K562 (cell line): ENCODE results near the gene TREX2. TPM values are rescaled to one million over a fixed set of nuclear protein-coding genes. Genes with fewer than 3 reads are reported as not detected.

Source experiments
- ATAC-seq: fragments of 200-7000 bp; cut with Tn5 transposase; 3 replicates; pipeline ENCODE4 v1.9.1; 2020; ENCODE audit warnings: moderate library complexity
- BruUV-seq: library from RNA; stranded (reverse); fragments of 400-500 nt; replicated peaks from 2 replicates; lab custom pipeline; 2021; lab: Mats Ljungman, UMichigan
- CTCF ChIA-PET: fragments of 300-600 bp; formaldehyde crosslinking; extraction: SDS; loops from one replicate; lab custom pipeline; 2021; ENCODE audit warnings: low intra/inter-chr PET ratio; lab: Yijun Ruan, JAX
- POLR2A ChIA-PET: fragments of 300-600, 350-650 bp; sonication (Branson Sonifier 250); formaldehyde crosslinking; extraction: SDS; loops from one replicate; lab custom pipeline; 2021; ENCODE audit warnings: antibody characterized with exemption, inconsistent platforms; lab: Yijun Ruan, JAX
- DNase-seq, 4 experiments: peaks; one replicate each; pipeline versions ENCODE4 v3.0.0 to v3.0.0-alpha.2; 2011 to 2018; ENCODE audit warnings: low spot score in 3 of 4, mixed read lengths in 3 of 4; ENCODE audit errors: extremely low read depth in 1 of 4
- FAIRE-seq: peaks from 2 replicates; lab custom pipeline; 2011; peaks lifted over from hg19 to GRCh38; lab: Jason Lieb, UNC
- H2AFZ ChIP-seq: 2 replicates; pipeline ENCODE4 v1.6.0; 2011; ENCODE audit warnings: low read depth, low read length, control low read depth, inconsistent platforms
- H3K27ac ChIP-seq: fragments of 200-600 bp; 3 replicates; pipeline ENCODE4 v1.8.0; 2011; ENCODE audit warnings: low read depth, mild to moderate bottlenecking, control low read depth, inconsistent platforms, low read length, moderate library complexity, mixed read lengths; ENCODE audit errors: extremely low read depth
- H3K27me3 ChIP-seq, 2 experiments: fragments of 300-600 bp in 1 of 2; 2 replicates in 1 of 2; 3 replicates in 1 of 2; pipeline versions ENCODE4 v1.6.0 to v1.8.0; 2011; ENCODE audit warnings: inconsistent platforms in 2 of 2, low read length in 2 of 2, mild to moderate bottlenecking in 1 of 2, mixed read lengths in 1 of 2, moderate library complexity in 1 of 2; ENCODE audit not compliant: control insufficient read depth in 2 of 2, insufficient read depth in 2 of 2
- H3K36me3 ChIP-seq: fragments of 300-600 bp; 3 replicates; pipeline ENCODE4 v1.8.0; 2011; ENCODE audit warnings: mild to moderate bottlenecking, low read length, inconsistent platforms; ENCODE audit not compliant: control insufficient read depth, insufficient read depth
- H3K4me1 ChIP-seq, 2 experiments: fragments of 200-600 bp in 1 of 2; replicated peaks in 1 of 2; 2 replicates in 1 of 2; 3 replicates in 1 of 2; pipeline versions ENCODE4 v1.5.1 to v1.8.0; 2011; ENCODE audit warnings: inconsistent platforms in 2 of 2, low read length in 2 of 2, mild to moderate bottlenecking in 1 of 2, mixed read lengths in 1 of 2, moderate library complexity in 1 of 2; ENCODE audit not compliant: control insufficient read depth in 2 of 2, insufficient read depth in 2 of 2
- H3K4me2 ChIP-seq: 2 replicates; pipeline ENCODE4 v1.6.1; 2011; ENCODE audit warnings: low read length, control low read depth, inconsistent platforms, mixed read lengths; ENCODE audit not compliant: insufficient read depth
- H3K4me3 ChIP-seq: fragments of 200-600 bp; sonication (generic), shearing (Covaris generic); 2 replicates; pipeline ENCODE4 v1.5.1; 2016; ENCODE audit warnings: control low read depth, inconsistent platforms
- H3K79me2 ChIP-seq: fragments of 200-600 bp; 3 replicates; pipeline ENCODE4 v1.8.0; 2011; ENCODE audit warnings: low read length, inconsistent platforms; ENCODE audit not compliant: control insufficient read depth, insufficient read depth
- H3K9ac ChIP-seq, 2 experiments: 2 replicates each; pipeline versions ENCODE4 v1.6.0 to v1.6.1; 2011; ENCODE audit warnings: low read depth in 2 of 2, low read length in 2 of 2, control low read depth in 1 of 2, inconsistent platforms in 1 of 2, mild to moderate bottlenecking in 1 of 2, mixed read lengths in 1 of 2; ENCODE audit not compliant: insufficient read depth in 1 of 2
- H3K9me1 ChIP-seq: one replicate; pipeline ENCODE4 v1.6.0; 2011; ENCODE audit warnings: inconsistent platforms, mild to moderate bottlenecking, low read length, moderate library complexity; ENCODE audit not compliant: control insufficient read depth, insufficient read depth
- H3K9me3 ChIP-seq: replicated peaks from 2 replicates; pipeline ENCODE4 v1.5.1; 2011; ENCODE audit warnings: low read depth, low read length, inconsistent platforms; ENCODE audit not compliant: control insufficient read depth, insufficient read depth
- H4K20me1 ChIP-seq: replicated peaks from 2 replicates; pipeline ENCODE4 v1.6.1; 2011; ENCODE audit warnings: low read length, inconsistent platforms, mixed read lengths; ENCODE audit not compliant: control insufficient read depth, insufficient read depth
- BACH1 ChIP-seq: fragments of 200-800 bp; sonication (Bioruptor generic); IDR thresholded peaks from 2 replicates; pipeline ENCODE4 v1.6.1; 2016; ENCODE audit warnings: missing genetic modification characterization, missing compliant biosample characterization
- CCAR2 ChIP-seq: fragments of 200-400 bp; formaldehyde crosslinking; IDR thresholded peaks from 2 replicates; pipeline ENCODE4 v1.6.1; 2017; ENCODE audit warnings: mild to moderate bottlenecking, low read depth, low read length
- COPS2 ChIP-seq: fragments of 450-650 bp; conservative IDR thresholded peaks from 2 replicates; pipeline ENCODE4 v1.6.1; 2016; ENCODE audit warnings: mild to moderate bottlenecking, moderate library complexity
- CSDE1 ChIP-seq, 2 experiments: fragments of 450-650 bp; IDR thresholded peaks; 2 replicates each; pipeline ENCODE4 v1.6.1; 2016; ENCODE audit warnings: mild to moderate bottlenecking in 1 of 2
- GTF2E2 ChIP-seq: fragments of 200-800 bp; sonication (Bioruptor generic); IDR thresholded peaks from 2 replicates; pipeline ENCODE4 v1.6.1; 2016; ENCODE audit warnings: missing genetic modification characterization, missing compliant biosample characterization
- MECOM ChIP-seq: fragments of 250-450 bp; sonication (Bioruptor Pico); IDR thresholded peaks from 2 replicates; pipeline ENCODE4 v1.8.0; 2022; ENCODE audit warnings: inconsistent platforms
- MED1 ChIP-seq: sonication (generic); formaldehyde crosslinking; IDR thresholded peaks from 2 replicates; pipeline ENCODE4 v1.8.1; 2023; ENCODE audit warnings: missing genetic modification reagents, borderline replicate concordance
- NUFIP1 ChIP-seq: fragments of 450-650 bp; IDR thresholded peaks from 2 replicates; pipeline ENCODE4 v1.6.1; 2018; ENCODE audit not compliant: partially characterized antibody
- TCF3 ChIP-seq: sonication (generic); formaldehyde crosslinking; IDR thresholded peaks from 2 replicates; pipeline ENCODE4 v1.4.0; 2020; ENCODE audit warnings: mild to moderate bottlenecking, missing genetic modification reagents
- TGIF2 ChIP-seq: sonication (generic); formaldehyde crosslinking; IDR thresholded peaks from 2 replicates; pipeline ENCODE4 v1.8.1; 2022; ENCODE audit warnings: mild to moderate bottlenecking, missing genetic modification reagents, moderate library complexity
- ZBED1 ChIP-seq: IDR thresholded peaks from 2 replicates; pipeline ENCODE4 v1.6.1; 2014
- ZKSCAN1 ChIP-seq: fragments of 150-350 bp; IDR thresholded peaks from 2 replicates; pipeline ENCODE4 v1.6.1; 2016; ENCODE audit warnings: low read depth, low read length
- ZNF431 ChIP-seq: sonication (generic); formaldehyde crosslinking; IDR thresholded peaks from 2 replicates; pipeline ENCODE4 v1.8.0; 2022; ENCODE audit warnings: mild to moderate bottlenecking, missing genetic modification reagents
- WGBS: fragments of 100-300 bp; shearing (Covaris generic); methylation state at CpG from one replicate; pipeline ENCODE4 v1.1.6; 2016; ENCODE audit warnings: low coverage, mixed read lengths; ENCODE audit not compliant: insufficient coverage; ENCODE audit errors: missing lambda C conversion rate; 5-methylcytosine and 5-hydroxymethylcytosine counted together
- in situ Hi-C: fragments of 300-500 bp; cut with MboI; formaldehyde crosslinking; loops from 4 replicates; pipeline ENCODE4 v1.15.0; 2018; ENCODE audit warnings: inconsistent platforms, mixed read lengths
- intact Hi-C: fragments of 100-400 bp; cut with micrococcal nuclease; formaldehyde crosslinking; loops from 2 replicates; pipeline ENCODE4 v1.14.2; 2022
- polyA plus RNA-seq, 8 experiments: library from polyadenylated mRNA; depleted of rRNA in 4 of 8; stranded (reverse) in 5 of 8; unstranded in 3 of 8; fragments of >200 nt; fragmentation: Nextera tagmentation in 2 of 8; fragmentation: Illumina TruSeq in 1 of 8; extraction: Ambion mirVana in 2 of 8; extraction: Trizol in 1 of 8; gene quantifications; 2 replicates each; pipeline versions ENCODE4 v1.2.1 to v1.2.3, GENCODE V29; 2011 to 2014; ENCODE audit warnings: inconsistent platforms in 1 of 8, missing spikeins in 1 of 8
- total RNA-seq, 7 experiments: library from RNA; depleted of rRNA in 6 of 7; stranded (reverse); fragments of >200 nt in 6 of 7; fragmentation: Illumina TruSeq in 2 of 7; extraction: Trizol in 2 of 7; gene quantifications; 2 replicates each; pipeline versions ENCODE4 v1.2.1 to v1.2.3, GENCODE V29; 2011 to 2021; ENCODE audit warnings: low replicate concordance in 1 of 7

TREX2 gene
- total and polyA plus RNA-seq, 9 of the 15 experiments (the other 6 are each of a cell fraction or from before 2014, with no cell fraction given): 0.07 to 1.5 (median 0.33) TPM; not detected in 2

DNA sequence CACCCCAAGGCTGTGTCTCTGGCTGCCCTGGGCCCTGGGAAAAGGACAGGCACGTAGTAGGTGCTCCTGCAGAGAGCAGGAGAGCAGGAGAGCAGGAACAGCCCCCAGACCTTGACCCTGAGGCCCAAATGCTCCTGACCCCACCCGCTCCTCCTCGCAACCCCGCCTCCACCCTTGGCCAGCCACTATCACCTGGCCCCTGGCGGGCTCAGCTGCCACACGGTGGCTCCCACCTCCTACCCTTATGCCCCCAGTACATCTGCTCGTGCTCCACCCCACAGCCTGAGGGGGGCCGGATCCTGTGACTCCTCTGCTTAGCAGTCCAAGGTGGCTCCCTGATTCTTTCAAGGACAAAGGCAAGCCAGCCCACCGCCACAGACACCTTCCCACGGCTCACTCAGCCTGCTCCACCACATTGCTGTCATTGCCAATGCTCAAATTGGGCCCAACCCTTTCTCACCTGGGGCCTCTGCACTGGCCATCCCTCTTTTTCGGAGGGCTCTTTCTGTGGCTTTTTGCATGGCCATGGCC, 30.0 kb upstream of the TREX2 start:
- ChIA-PET POLR2A (interaction anchor here (1.0 kb wide), 1 partner anchor 15 kb away, joined by 4 read pairs; no protein-coding TSS in a partner anchor), CTCF (no interaction called here)
- H4K20me1 ChIP-seq: no peaks in the 10 kb centered on the region
- ATAC-seq (no peak), DNase-seq (no peak)
- WGBS: 80% methylated on average over 7 of the region's 11 CpGs
- H3K27ac ChIP-seq: no peak overlapping the region
- H3K36me3 ChIP-seq: no peaks in the 10 kb centered on the region
- no peaks in the 10 kb centered on the region for H3K79me2 ChIP-seq
- H2AFZ ChIP-seq: no peak overlapping the region
- H3K9ac ChIP-seq: no peak overlapping the region
- H3K4me3 ChIP-seq: no peak overlapping the region
- TF ChIP-seq ZBED1: no peak
- 0 out of 2 replicates have a peak, but pooled peaks have one; percentile 47 for TF ChIP-seq ZKSCAN1
- TF ChIP-seq, all 486 proteins: peak for 1
- H3K4me2 ChIP-seq: no peak overlapping the region
- no TSS peak for BruUV-seq
- no peaks in the 10 kb centered on the region for H3K9me3 ChIP-seq
- no peaks in the 10 kb centered on the region for H3K27me3 ChIP-seq
- intact Hi-C loops: no loop called here
- H3K4me1 ChIP-seq: peaks cover 4 to 49% of the 10 kb centered on the region in 2 experiments; a peak in 4 of 5 replicates
- in situ Hi-C loops: no loop called here
- H3K9me1 ChIP-seq: no peaks in the 10 kb centered on the region
- FAIRE-seq: no peak

DNA sequence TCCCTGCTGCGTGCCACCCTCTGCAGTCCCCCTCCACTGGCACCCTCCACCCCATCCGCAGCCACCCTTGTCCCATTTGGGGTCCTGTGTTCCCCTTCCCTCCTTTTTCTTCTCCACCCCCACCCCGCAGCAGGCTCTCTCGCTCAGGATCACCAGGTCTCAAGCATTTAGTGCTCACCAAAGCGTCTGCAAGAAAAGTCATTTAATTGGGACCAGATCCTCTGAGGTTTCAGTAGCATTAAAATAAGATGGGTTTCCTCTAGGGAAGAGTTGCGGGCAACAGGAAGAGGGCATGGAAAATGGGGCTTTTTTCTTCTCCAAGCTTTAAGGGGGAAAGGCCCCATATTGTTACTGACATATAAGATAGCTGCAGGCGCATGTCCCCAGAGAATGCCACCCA, 29.4 kb upstream of the TREX2 start:
- no peak for ATAC-seq
- TF ChIP-seq COPS2 (no peak), GTF2E2 (tag) (no peak), MED1 (CRISPR knock-in tag) (no peak), TGIF2 (no peak), ZNF431 (CRISPR knock-in tag) (no peak), TCF3 (CRISPR knock-in tag) (no peak), CSDE1 (IDR thresholded peaks at IDR 0.05) (no peak), BACH1 (tag) (no peak), CCAR2 (no peak), NUFIP1 (no peak), MECOM (CRISPR knock-in tag) (no peak)

More for the DNA sequence above, 29.4 kb upstream of the TREX2 start:
- no peak for FAIRE-seq
- ChIA-PET CTCF (no interaction called here), POLR2A (interaction anchor here (1.0 kb wide), 1 partner anchor 15 kb away, joined by 4 read pairs; no protein-coding TSS in a partner anchor)
- Histone ChIP-seq H3K36me3 (no peaks in the 10 kb centered on the region), H3K9ac (peak overlapping the region; percentile 46 to 89; a peak in 3 of 4 replicates), H3K27me3 (no peaks in the 10 kb centered on the region), H3K4me3 (no peak overlapping the region), H3K79me2 (0 out of 3 replicates have a peak, but pooled peaks cover under 1% of the 10 kb centered on the region), H4K20me1 (no peaks in the 10 kb centered on the region), H2AFZ (peak overlapping the region; percentile 89), H3K4me2 (no peak overlapping the region), H3K27ac (no peak overlapping the region), H3K9me1 (no peaks in the 10 kb centered on the region), H3K9me3 (no peaks in the 10 kb centered on the region), H3K4me1 (peaks cover 4 to 45% of the 10 kb centered on the region in 2 experiments; a peak in 4 of 5 replicates)
- BruUV-seq: no TSS peak
- no peak for DNase-seq
- intact Hi-C loops: no loop called here
- 90% methylated on average over 4 of the region's 7 CpGs for WGBS
- in situ Hi-C loops: no loop called here
